Measurements from ENCODE around the gene SLC25A6. TPM values are rescaled to one million over a fixed set of nuclear protein-coding genes. Genes with fewer than 3 reads are reported as not detected.

Gene SLC25A6
- polyA plus RNA-seq, 1 of the 3 experiments (the other 2 are of a cell fraction): 981 TPM

DNA sequence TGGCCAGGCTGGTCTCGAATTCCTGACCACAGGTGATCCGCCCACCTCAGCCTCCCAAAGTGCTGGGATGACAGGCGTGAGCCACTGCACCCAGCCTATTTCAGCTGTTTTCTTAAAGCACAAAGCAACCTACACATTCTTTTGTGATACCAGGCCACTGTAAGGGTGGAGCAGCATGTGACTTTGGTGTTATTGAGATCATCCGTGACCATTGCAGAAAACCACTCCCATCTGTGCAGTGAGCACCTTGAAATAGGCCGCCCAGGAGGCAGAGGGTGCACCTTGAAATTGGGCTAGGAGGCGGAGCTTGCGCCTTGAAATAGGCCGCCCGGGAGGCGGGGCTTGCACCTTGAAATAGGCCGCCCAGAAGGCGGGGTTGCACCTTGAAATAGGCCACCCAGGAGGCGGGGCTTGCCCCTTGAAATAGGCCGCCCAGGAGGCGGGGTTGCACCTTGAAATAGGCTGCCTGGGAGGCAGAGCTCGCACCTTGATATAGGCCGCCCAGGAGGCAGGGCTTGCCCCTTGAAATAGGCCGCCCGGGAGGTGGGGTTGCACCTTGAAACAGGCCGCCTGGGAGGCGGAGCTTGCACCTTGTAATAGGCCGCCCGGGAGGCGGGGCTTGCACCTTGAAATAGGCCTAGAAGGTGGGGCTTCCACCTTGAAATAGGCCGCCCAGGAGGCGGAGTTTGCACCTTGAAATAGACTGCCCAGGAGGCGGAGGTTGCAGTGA is 9.0 kb upstream of the SLC25A6 start:
- no peaks in the 10 kb centered on the region for H3K27me3 ChIP-seq (ENCODE audit: insufficient read depth)
- H4K20me1 ChIP-seq (ENCODE audit: insufficient read depth): no peaks in the 10 kb centered on the region
- ChIA-PET POLR2A (no interaction called here), CTCF (no interaction called here)
- TF ChIP-seq RFX5 (IDR thresholded peaks at IDR 0.05; ENCODE audit: low read length): no peak
- no peak for TF ChIP-seq RCOR1 (IDR thresholded peaks at IDR 0.05; ENCODE audit: low read length)
- TF ChIP-seq FOXM1 (IDR thresholded peaks at IDR 0.05; ENCODE audit: low read depth): no peak
- TF ChIP-seq FOSL2 (IDR thresholded peaks at IDR 0.05; ENCODE audit: borderline replicate concordance, low read depth): no peak
- TF ChIP-seq GABPA (IDR thresholded peaks at IDR 0.05; ENCODE audit: low read depth): no peak
- no peak for TF ChIP-seq MEF2A (IDR thresholded peaks at IDR 0.05; ENCODE audit: borderline replicate concordance, low read depth)
- no peak for TF ChIP-seq NFIC (IDR thresholded peaks at IDR 0.05; ENCODE audit: borderline replicate concordance)
- no peak for TF ChIP-seq RAD21 (IDR thresholded peaks at IDR 0.05; ENCODE audit: low read length)
- H3K9ac ChIP-seq: no peak overlapping the region
- H3F3A ChIP-seq (replicated peaks; ENCODE audit: insufficient read depth): no peaks in the 10 kb centered on the region
- WGBS (ENCODE audit: low lambda C conversion rate): 84% methylated on average over 22 of the region's 27 CpGs
- no peak overlapping the region for H3K4me3 ChIP-seq (ENCODE audit: low read depth in 2 of 2, low read length in 1 of 2)
- no peaks in the 10 kb centered on the region for H3K9me3 ChIP-seq
- peaks cover 6 to 22% of the 10 kb centered on the region in 2 experiments for H3K36me3 ChIP-seq (replicated peaks in 1 of 2; ENCODE audit: control insufficient read depth in 1 of 2, insufficient read depth in 2 of 2, low read length in 1 of 2)
- H3K9me2 ChIP-seq: no peaks in the 10 kb centered on the region
- no peak for DNase-seq
- no peak overlapping the region for H3K27ac ChIP-seq (ENCODE audit: low read depth in 2 of 2, low read length in 1 of 2)
- no peak overlapping the region for H2AFZ ChIP-seq (ENCODE audit: low read depth)
- peaks cover 8% of the 10 kb centered on the region; the same call in 1 of the 2 replicates for H3K79me2 ChIP-seq (ENCODE audit: insufficient read depth)
- H3K4me2 ChIP-seq: no peak overlapping the region
- no peaks in the 10 kb centered on the region for H3K4me1 ChIP-seq (ENCODE audit: control insufficient read depth in 1 of 2, insufficient read depth in 2 of 2, low read depth in 1 of 2, low read length in 1 of 2)

DNA sequence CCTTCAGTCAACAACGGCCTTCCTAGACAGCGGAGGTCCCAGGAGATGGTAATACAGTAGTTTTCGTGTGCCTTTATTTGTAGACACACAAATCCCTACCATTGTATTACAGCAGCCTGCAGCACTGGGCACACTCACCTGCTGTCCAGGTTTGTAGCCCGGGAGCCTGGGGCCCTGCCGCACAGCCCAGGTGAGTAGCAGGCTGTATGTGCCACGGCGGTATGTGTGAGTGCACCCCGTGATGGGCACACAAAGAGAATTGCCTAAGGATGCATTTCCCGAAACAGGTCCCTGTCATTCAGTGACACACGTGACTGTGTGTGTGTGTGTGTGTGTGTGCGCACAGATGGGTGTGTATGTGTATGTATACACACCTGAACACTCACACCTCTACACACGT is 8.1 kb upstream of the SLC25A6 start:
- Histone ChIP-seq H4K20me1 (ENCODE audit: insufficient read depth) (no peaks in the 10 kb centered on the region), H3K9me3 (no peaks in the 10 kb centered on the region), H3K27me3 (ENCODE audit: insufficient read depth) (no peaks in the 10 kb centered on the region), H3K27ac (ENCODE audit: low read depth in 2 of 2, low read length in 1 of 2) (no peak overlapping the region), H3K9me2 (no peaks in the 10 kb centered on the region), H3K36me3 (replicated peaks in 1 of 2; ENCODE audit: control insufficient read depth in 1 of 2, insufficient read depth in 2 of 2, low read length in 1 of 2) (peaks cover 6 to 13% of the 10 kb centered on the region in 2 experiments), H3K9ac (no peak overlapping the region), H3K4me1 (ENCODE audit: control insufficient read depth in 1 of 2, insufficient read depth in 2 of 2, low read depth in 1 of 2, low read length in 1 of 2) (no peaks in the 10 kb centered on the region; a peak in 1 of 4 replicates), H2AFZ (ENCODE audit: low read depth) (no peak overlapping the region), H3K4me3 (ENCODE audit: low read depth in 2 of 2, low read length in 1 of 2) (no peak overlapping the region), H3K4me2 (no peak overlapping the region), H3K79me2 (ENCODE audit: insufficient read depth) (peaks cover 16% of the 10 kb centered on the region; the same call in 1 of the 2 replicates), H3F3A (replicated peaks; ENCODE audit: insufficient read depth) (no peaks in the 10 kb centered on the region)
- no peak for TF ChIP-seq FOXJ3 (CRISPR knock-in tag; IDR thresholded peaks at IDR 0.05)
- TF ChIP-seq EZH2phosphoT487 (IDR thresholded peaks at IDR 0.05; ENCODE audit: borderline replicate concordance, low read depth): no peak
- TF ChIP-seq, protein P1, sequence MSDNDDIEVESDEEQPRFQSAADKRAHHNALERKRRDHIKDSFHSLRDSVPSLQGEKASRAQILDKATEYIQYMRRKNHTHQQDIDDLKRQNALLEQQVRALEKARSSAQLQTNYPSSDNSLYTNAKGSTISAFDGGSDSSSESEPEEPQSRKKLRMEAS (IDR thresholded peaks at IDR 0.05; ENCODE audit: low read depth): no peak
- TF ChIP-seq RXRA (IDR thresholded peaks at IDR 0.05; ENCODE audit: borderline replicate concordance, low read depth): no peak
- TF ChIP-seq RAD21 (IDR thresholded peaks at IDR 0.05; ENCODE audit: low read length): no peak
- TF ChIP-seq TEAD4 (IDR thresholded peaks at IDR 0.05; ENCODE audit: borderline replicate concordance, insufficient read depth): no peak
- TF ChIP-seq, protein P2, sequence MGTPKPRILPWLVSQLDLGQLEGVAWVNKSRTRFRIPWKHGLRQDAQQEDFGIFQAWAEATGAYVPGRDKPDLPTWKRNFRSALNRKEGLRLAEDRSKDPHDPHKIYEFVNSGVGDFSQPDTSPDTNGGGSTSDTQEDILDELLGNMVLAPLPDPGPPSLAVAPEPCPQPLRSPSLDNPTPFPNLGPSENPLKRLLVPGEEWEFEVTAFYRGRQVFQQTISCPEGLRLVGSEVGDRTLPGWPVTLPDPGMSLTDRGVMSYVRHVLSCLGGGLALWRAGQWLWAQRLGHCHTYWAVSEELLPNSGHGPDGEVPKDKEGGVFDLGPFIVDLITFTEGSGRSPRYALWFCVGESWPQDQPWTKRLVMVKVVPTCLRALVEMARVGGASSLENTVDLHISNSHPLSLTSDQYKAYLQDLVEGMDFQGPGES (IDR thresholded peaks at IDR 0.05; ENCODE audit: low read depth, low read length): no peak
- TF ChIP-seq EP300 (IDR thresholded peaks at IDR 0.05; ENCODE audit: borderline replicate concordance in 1 of 2, low read depth in 1 of 2, low read length in 1 of 2): no peak
- TF ChIP-seq, protein P3, sequence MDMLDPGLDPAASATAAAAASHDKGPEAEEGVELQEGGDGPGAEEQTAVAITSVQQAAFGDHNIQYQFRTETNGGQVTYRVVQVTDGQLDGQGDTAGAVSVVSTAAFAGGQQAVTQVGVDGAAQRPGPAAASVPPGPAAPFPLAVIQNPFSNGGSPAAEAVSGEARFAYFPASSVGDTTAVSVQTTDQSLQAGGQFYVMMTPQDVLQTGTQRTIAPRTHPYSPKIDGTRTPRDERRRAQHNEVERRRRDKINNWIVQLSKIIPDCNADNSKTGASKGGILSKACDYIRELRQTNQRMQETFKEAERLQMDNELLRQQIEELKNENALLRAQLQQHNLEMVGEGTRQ (IDR thresholded peaks at IDR 0.05; ENCODE audit: borderline replicate concordance, low read depth, low read length): no peak
- no peak for TF ChIP-seq GABPA (IDR thresholded peaks at IDR 0.05; ENCODE audit: low read depth)
- TF ChIP-seq YY1 (IDR thresholded peaks at IDR 0.05; ENCODE audit: low read depth): no peak
- CTCF ChIA-PET: no interaction called here
- DNase-seq: no peak
- 88% methylated on average over 10 of the region's 12 CpGs for WGBS (ENCODE audit: low lambda C conversion rate)
- POLR2A ChIA-PET: no interaction called here

Measured in SK-N-SH (cell line).